Nephron (organoid): ENCODE results near the gene C14orf119.

Experiments used
- H3K27ac Mint-ChIP-seq, 3 experiments: 2 replicates each; pipeline ENCODE4 v1.8.0; 2020; ENCODE audit warnings: mixed read lengths in 3 of 3, mild to moderate bottlenecking in 2 of 3, moderate library complexity in 1 of 3
- H3K27me3 Mint-ChIP-seq: 2 replicates; pipeline ENCODE4 v1.8.0; 2021; ENCODE audit warnings: low read depth, mild to moderate bottlenecking, moderate library complexity, mixed read lengths
- H3K36me3 Mint-ChIP-seq: 2 replicates; pipeline ENCODE4 v1.8.0; 2020; ENCODE audit warnings: low read depth, mixed read lengths
- H3K4me1 Mint-ChIP-seq: 2 replicates; pipeline ENCODE4 v1.8.0; 2020; ENCODE audit warnings: mixed read lengths
- H3K4me3 Mint-ChIP-seq, 3 experiments: 2 replicates each; pipeline ENCODE4 v1.8.0; 2020; ENCODE audit warnings: mild to moderate bottlenecking in 3 of 3, mixed read lengths in 3 of 3, moderate library complexity in 2 of 3
- H3K9me3 Mint-ChIP-seq: 2 replicates; pipeline ENCODE4 v1.8.0; 2020; ENCODE audit warnings: mixed read lengths
- CTCF ChIP-seq, 3 experiments: fragments of 200-600 bp; sonication (generic); IDR thresholded peaks; one replicate each; pipeline ENCODE4 v1.5.0; 2021; ENCODE audit warnings: antibody characterized with exemption in 3 of 3; ENCODE audit not compliant: unreplicated experiment in 3 of 3

The C14orf119 gene

GRCh38 chr14:23136566-23137133 lies 41.3 kb downstream of the C14orf119 start:
- no peak overlapping the region for H3K27ac Mint-ChIP-seq
- H3K27me3 Mint-ChIP-seq: no peaks in the 10 kb centered on the region
- H3K9me3 Mint-ChIP-seq: no peaks in the 10 kb centered on the region
- no peak for TF ChIP-seq CTCF (IDR thresholded peaks at IDR 0.05; ENCODE audit: unreplicated experiment in 3 of 3)
- peaks cover 39% of the 10 kb centered on the region for H3K36me3 Mint-ChIP-seq
- H3K4me1 Mint-ChIP-seq: no peaks in the 10 kb centered on the region
- H3K4me3 Mint-ChIP-seq: no peak overlapping the region

- Mint-ChIP-seq H3K4me1 (no peaks in the 10 kb centered on the region), H3K36me3 (peaks cover 45% of the 10 kb centered on the region), H3K27me3 (no peaks in the 10 kb centered on the region), H3K9me3 (no peaks in the 10 kb centered on the region), H3K4me3 (no peak overlapping the region), H3K27ac (no peak overlapping the region)
- TF ChIP-seq CTCF (IDR thresholded peaks at IDR 0.05; ENCODE audit: unreplicated experiment in 3 of 3): no peak
These were observed 42.0 kb downstream of the C14orf119 start for GRCh38 chr14:23137192-23137812.

GRCh38 chr14:23137813-23138535 lies 42.7 kb downstream of the C14orf119 start:
- Mint-ChIP-seq H3K36me3 (peaks cover 50% of the 10 kb centered on the region), H3K4me3 (no peak overlapping the region), H3K27me3 (no peaks in the 10 kb centered on the region), H3K4me1 (no peaks in the 10 kb centered on the region), H3K9me3 (no peaks in the 10 kb centered on the region), H3K27ac (no peak overlapping the region)
- no peak for TF ChIP-seq CTCF (IDR thresholded peaks at IDR 0.05; ENCODE audit: unreplicated experiment in 3 of 3)

- no peak for TF ChIP-seq CTCF (IDR thresholded peaks at IDR 0.05; ENCODE audit: unreplicated experiment in 3 of 3)
- Mint-ChIP-seq H3K4me1 (no peaks in the 10 kb centered on the region), H3K4me3 (no peak overlapping the region), H3K27ac (no peak overlapping the region), H3K9me3 (no peaks in the 10 kb centered on the region), H3K27me3 (no peaks in the 10 kb centered on the region), H3K36me3 (peaks cover 60% of the 10 kb centered on the region)
These were observed 44.6 kb downstream of the C14orf119 start for GRCh38 chr14:23139874-23140273.

GRCh38 chr14:23140371-23140770 lies 45.1 kb downstream of the C14orf119 start:
- TF ChIP-seq CTCF (IDR thresholded peaks at IDR 0.05; ENCODE audit: unreplicated experiment in 3 of 3): no peak
- H3K27me3 Mint-ChIP-seq: no peaks in the 10 kb centered on the region
- peaks cover 60% of the 10 kb centered on the region for H3K36me3 Mint-ChIP-seq
- H3K27ac Mint-ChIP-seq: no peak overlapping the region
- no peaks in the 10 kb centered on the region for H3K9me3 Mint-ChIP-seq
- no peaks in the 10 kb centered on the region for H3K4me1 Mint-ChIP-seq
- no peak overlapping the region for H3K4me3 Mint-ChIP-seq
